ENCODE results near the gene HAS3.

- TF ChIP-seq CTCF (IDR thresholded peaks at IDR 0.05; ENCODE audit: low read length) (no peak), EZH2 (optimal IDR thresholded peaks at IDR 0.05; ENCODE audit: low read depth, low read length) (no peak)
Measured at GRCh38 chr16:69106491-69107315, 1.2 kb downstream of the HAS3 start.

All from MM.1S (cell line).